ENCODE results near the gene FAM227B. TPM values are rescaled to one million over a fixed set of nuclear protein-coding genes. Genes with fewer than 3 reads are reported as not detected.
A peak's percentile ranks its signal among the peaks of the same experiment; 100 is the strongest.
"Not testable (repeated sequence)": the region's sequence is repeated elsewhere in the genome, so short reads cannot be mapped to it uniquely, and the experiment has no call there.

Gene FAM227B, protein sequence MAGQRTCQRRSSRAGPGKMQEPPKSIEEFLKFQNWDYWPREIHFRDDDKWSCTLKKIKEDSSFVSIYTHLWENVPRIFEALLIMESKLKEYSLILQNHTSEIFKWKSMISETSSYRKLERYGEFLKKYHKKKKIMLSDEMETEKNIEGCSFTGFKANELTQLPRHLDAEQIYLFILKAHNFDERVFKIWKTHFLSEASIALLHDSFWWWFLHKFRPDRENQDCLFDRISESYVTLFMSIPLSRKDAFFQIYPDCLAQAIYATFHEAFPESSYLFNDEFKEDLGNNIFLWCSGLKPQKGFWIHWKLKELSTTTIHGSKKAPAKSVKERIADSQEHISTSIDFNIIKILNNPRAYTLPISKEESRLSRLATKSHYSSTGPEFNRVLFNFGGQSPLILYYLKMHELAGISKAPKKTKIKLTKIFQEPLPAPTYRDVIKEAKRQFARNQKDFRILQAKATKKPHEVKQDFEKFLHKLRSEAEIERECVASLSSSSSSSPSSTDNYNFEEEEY
- 19.4 TPM for total RNA-seq
- long read RNA-seq, partial matches to known transcripts: 6 of 26 reads
- long read RNA-seq, other reads (novel, unspliced or antisense): 19 of 26 reads

GRCh38 chr15:49620658-49621368 lies at the start of gene FAM227B, which contains the start of gene DTWD1:
FAM227B (minus strand) TSS chr15:49620818; CDS start chr15:49615171, 5,647 bp downstream.
DTWD1 (plus strand) TSS chr15:49621048; CDS start chr15:49625168, 4,120 bp downstream.
- ATAC-seq (ENCODE audit: poor library complexity) (peak; percentile 99), DNase-seq (peak; percentile 98)
- intact Hi-C loops (cut with DNase I): loop anchor here (10.0 kb wide), 2 partner anchors 384 to 466 kb away; partner anchors contain the start of gene COPS2

GRCh38 chr15:49669288-49669687 lies 48.7 kb upstream of the FAM227B start:
- ATAC-seq (ENCODE audit: poor library complexity) (no peak), DNase-seq (no peak)
- intact Hi-C loops (cut with DNase I): no loop called here

- intact Hi-C loops (cut with DNase I); DNase-seq; ATAC-seq (ENCODE audit: poor library complexity): not testable (repeated sequence)
These were observed 45.9 kb upstream of the FAM227B start for GRCh38 chr15:49666486-49666885.

GRCh38 chr15:49664716-49665115 lies 44.1 kb upstream of the FAM227B start:
- ATAC-seq (ENCODE audit: poor library complexity) (no peak), DNase-seq (no peak)
- intact Hi-C loops (cut with DNase I): no loop called here

DNA sequence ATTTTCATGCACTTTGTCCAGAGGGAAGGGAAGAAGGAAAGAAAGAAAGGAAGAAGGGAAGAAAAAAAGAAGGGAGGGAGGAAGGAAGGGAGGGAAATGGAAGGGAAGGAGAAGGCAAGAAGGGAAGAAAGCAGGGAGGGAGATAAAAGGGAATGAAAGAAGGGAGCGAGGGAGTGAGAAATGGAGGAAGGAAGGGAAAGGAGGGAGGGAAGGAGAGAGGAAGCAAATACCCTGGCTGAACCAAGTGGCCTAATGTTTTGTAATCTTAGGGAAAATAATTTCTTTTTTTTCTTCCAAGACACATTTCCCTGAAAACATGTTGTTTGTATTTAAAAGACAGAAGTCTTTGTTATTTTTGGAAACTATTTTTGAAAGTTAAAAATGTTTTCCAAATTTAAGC lies 36.1 kb upstream of the FAM227B start:
- DNase-seq: no peak
- ATAC-seq (ENCODE audit: poor library complexity): no peak
- intact Hi-C loops (cut with DNase I): no loop called here

GRCh38 chr15:49652922-49653321 lies 32.3 kb upstream of the FAM227B start:
- intact Hi-C loops (cut with DNase I): no loop called here
- no peak for DNase-seq
- no peak for ATAC-seq (ENCODE audit: poor library complexity)

GRCh38 chr15:49650676-49651075 lies 30.1 kb upstream of the FAM227B start:
- no peak for DNase-seq
- intact Hi-C loops (cut with DNase I): no loop called here
- no peak for ATAC-seq (ENCODE audit: poor library complexity)

DNA sequence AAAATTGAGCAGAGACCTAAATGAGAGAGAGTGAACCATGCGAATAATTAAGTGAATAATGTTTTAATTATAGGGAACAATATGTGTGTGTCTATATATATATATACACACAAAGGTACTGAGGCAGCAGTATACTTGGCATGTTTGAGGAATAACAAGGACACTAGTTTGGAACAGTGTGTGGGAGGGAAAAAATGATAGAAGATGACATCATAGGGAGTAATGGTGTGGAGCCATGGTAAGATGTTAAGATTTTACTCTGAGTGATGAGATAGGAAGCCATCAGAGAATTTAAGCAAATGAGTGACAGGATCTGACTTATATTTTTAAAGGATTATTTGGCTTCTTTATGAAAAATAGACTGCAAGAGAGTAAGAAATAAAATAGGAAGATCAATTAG lies 29.4 kb upstream of the FAM227B start:
- intact Hi-C loops (cut with DNase I): no loop called here
- ATAC-seq (ENCODE audit: poor library complexity) (no peak), DNase-seq (no peak)

DNA sequence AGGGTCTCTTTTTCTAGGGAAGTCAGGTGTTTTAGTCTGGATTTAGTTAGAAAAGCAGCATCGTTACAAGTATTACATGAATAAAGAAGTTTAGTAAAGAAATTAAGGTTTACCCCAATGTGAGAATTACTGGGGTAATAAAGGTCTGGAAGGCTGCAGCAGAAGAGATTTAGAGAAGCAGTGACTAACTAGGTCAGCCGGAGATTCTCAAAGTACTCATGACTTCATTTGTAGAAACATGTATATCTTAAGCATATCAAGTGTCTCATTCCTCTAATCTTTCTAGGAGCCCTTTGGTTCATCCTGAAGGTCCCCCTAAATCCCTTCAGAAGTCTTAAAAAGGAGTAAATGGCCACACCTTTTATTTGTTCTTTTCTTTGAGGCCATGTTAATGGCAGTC lies 26.3 kb upstream of the FAM227B start:
- ATAC-seq (ENCODE audit: poor library complexity): no peak
- intact Hi-C loops (cut with DNase I): no loop called here
- DNase-seq: no peak

GRCh38 chr15:49645941-49646340 lies 25.3 kb upstream of the FAM227B start:
- DNase-seq (no peak), ATAC-seq (ENCODE audit: poor library complexity) (no peak)
- intact Hi-C loops (cut with DNase I): no loop called here

GRCh38 chr15:49645277-49645676 lies 24.7 kb upstream of the FAM227B start:
- ATAC-seq (ENCODE audit: poor library complexity): peak; percentile 62
- DNase-seq: no peak
- intact Hi-C loops (cut with DNase I): no loop called here

DNA sequence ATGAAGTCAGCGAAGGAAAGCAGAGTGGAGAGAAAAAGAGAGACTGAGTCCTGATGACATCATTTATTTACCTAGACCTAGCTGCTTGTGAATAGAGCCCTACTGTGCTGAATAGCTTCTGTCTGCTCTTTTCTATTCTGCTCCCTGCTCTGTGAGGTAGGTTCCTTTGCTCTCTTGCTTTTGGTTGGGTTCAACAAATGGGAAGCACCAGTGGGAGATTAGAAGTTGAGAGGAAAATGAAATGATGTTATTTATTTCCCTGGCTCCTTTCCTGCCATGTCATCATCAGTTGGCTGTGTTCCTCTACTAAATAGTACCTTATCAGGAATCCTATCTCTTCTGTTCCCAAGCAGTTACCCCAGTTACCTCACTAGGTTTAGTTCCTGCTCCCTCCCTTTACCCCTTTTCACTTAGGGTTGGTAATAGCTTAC lies 23.8 kb upstream of the FAM227B start:
- no peak for DNase-seq
- intact Hi-C loops (cut with DNase I): no loop called here
- ATAC-seq (ENCODE audit: poor library complexity): peak; percentile 55

GRCh38 chr15:49637857-49638256 lies 17.2 kb upstream of the FAM227B start:
- intact Hi-C loops (cut with DNase I): no loop called here
- ATAC-seq (ENCODE audit: poor library complexity) (no peak), DNase-seq (no peak)

- intact Hi-C loops (cut with DNase I): loop anchor here (10.0 kb wide), 2 partner anchors 376 to 474 kb away; partner anchors contain the start of gene COPS2
- DNase-seq (no peak), ATAC-seq (ENCODE audit: poor library complexity) (no peak)
These were observed 7.8 kb upstream of the FAM227B start for GRCh38 chr15:49628379-49628778.

GRCh38 chr15:49627407-49627877 lies 6.8 kb upstream of the FAM227B start:
- intact Hi-C loops (cut with DNase I): loop anchor here (10.0 kb wide), 2 partner anchors 377 to 473 kb away; partner anchors contain the start of gene COPS2
- ATAC-seq (ENCODE audit: poor library complexity) (no peak), DNase-seq (no peak)

DNA sequence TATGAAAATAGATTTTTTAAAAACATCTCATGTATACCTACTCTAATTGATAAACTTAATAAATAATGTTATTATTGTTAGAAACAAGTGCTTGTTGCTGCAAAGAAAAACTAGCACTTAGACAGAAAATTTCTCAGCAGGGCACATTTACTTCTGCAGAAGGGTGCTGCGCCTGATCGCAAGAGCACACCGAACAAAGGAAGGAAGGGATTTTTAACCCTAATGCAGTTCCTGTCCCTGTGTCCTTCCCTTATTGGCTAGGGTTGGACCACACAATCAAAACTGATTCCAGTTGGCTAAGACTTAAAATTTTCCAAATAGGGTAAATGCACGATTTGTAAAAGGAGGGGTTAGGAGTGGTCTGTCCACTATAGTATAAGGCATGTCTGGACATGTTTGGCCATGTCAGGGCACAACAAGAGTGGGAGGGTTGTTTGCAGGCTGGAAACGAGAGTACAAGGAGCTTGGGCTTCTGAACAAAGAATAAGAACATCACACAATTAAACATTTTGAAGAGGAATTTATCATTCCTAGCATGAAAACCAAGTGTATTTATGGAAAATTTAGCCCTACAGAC lies 4.9 kb upstream of the FAM227B start:
- no peak for ATAC-seq (ENCODE audit: poor library complexity)
- intact Hi-C loops (cut with DNase I): loop anchor here (10.0 kb wide), 2 partner anchors 379 to 471 kb away; partner anchors contain the start of gene COPS2
- no peak for DNase-seq

GRCh38 chr15:49624056-49624455 lies 3.4 kb upstream of the FAM227B start:
- ATAC-seq (ENCODE audit: poor library complexity) (no peak), DNase-seq (no peak)
- intact Hi-C loops (cut with DNase I): loop anchor here (10.0 kb wide), 2 partner anchors 381 to 469 kb away; partner anchors contain the start of gene COPS2

- DNase-seq (no peak), ATAC-seq (ENCODE audit: poor library complexity) (no peak)
- intact Hi-C loops (cut with DNase I): loop anchor here (10.0 kb wide), 2 partner anchors 382 to 468 kb away; partner anchors contain the start of gene COPS2
These were observed 1.9 kb upstream of the FAM227B start for GRCh38 chr15:49622561-49622960.

Data from Right ventricle myocardium superior (tissue), 1 donor.